ENCODE measurements around the gene KIF4B.
A peak's percentile ranks its signal among the peaks of the same experiment; 100 is the strongest.

DNA sequence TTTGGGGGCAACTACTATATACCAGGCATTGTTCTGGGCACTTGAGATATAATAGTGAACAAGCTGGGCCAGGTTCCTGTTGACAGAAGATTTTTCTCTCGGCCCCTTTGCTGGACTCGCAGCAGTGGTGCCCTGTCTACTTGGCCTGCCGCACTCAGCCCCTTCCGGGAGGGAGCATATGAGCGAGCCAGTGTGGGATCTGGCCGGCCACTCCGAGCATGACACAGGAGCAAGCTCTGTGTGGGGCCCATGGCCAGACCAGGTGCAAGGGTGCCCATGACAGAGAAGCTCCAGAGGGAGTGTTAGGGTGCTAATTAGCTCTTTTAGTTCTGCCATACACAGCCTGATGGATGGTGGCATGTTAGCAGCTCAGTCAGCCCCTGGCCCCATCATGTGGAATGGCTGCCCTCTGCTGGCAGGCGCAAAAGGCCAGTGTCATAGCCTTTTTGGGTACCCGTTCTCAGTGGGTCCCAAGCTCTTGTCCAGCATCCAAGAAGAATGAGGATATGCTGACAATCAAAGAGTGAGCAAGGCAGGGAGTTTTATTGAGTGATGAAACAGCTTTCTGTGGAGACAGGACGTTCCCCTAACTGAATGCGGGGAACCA lies 9.3 kb upstream of the KIF4B start:
- TF ChIP-seq, protein P1, sequence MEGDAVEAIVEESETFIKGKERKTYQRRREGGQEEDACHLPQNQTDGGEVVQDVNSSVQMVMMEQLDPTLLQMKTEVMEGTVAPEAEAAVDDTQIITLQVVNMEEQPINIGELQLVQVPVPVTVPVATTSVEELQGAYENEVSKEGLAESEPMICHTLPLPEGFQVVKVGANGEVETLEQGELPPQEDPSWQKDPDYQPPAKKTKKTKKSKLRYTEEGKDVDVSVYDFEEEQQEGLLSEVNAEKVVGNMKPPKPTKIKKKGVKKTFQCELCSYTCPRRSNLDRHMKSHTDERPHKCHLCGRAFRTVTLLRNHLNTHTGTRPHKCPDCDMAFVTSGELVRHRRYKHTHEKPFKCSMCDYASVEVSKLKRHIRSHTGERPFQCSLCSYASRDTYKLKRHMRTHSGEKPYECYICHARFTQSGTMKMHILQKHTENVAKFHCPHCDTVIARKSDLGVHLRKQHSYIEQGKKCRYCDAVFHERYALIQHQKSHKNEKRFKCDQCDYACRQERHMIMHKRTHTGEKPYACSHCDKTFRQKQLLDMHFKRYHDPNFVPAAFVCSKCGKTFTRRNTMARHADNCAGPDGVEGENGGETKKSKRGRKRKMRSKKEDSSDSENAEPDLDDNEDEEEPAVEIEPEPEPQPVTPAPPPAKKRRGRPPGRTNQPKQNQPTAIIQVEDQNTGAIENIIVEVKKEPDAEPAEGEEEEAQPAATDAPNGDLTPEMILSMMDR (IDR thresholded peaks at IDR 0.05; ENCODE audit: low read depth, low read length, poor library complexity, severe bottlenecking): peak; percentile 50
- no peak for TF ChIP-seq EZH2phosphoT487 (IDR thresholded peaks at IDR 0.05; ENCODE audit: borderline replicate concordance, low read length)
